CD4-positive, alpha-beta memory T cell (primary cell): ENCODE results near the gene L3MBTL2. TPM values are rescaled to one million over a fixed set of nuclear protein-coding genes. Genes with fewer than 3 reads are reported as not detected.
A peak's percentile ranks its signal among the peaks of the same experiment; 100 is the strongest.

Experiments
- CTCF ChIA-PET: fragments of 350-600 bp; sonication (Branson Sonifier 250); formaldehyde crosslinking; loops from one replicate; lab custom pipeline; 2021; ENCODE audit warnings: inconsistent platforms; ENCODE audit not compliant: partially characterized antibody; lab: Charles Lee
- POLR2A ChIA-PET: fragments of 350-600 bp; sonication (Branson Sonifier 250); formaldehyde crosslinking; loops from one replicate; lab custom pipeline; 2021; ENCODE audit not compliant: partially characterized antibody; lab: Charles Lee
- DNase-seq, 5 donors: peaks; one replicate each; pipeline versions ENCODE4 v3.0.0 to v3.0.0-alpha.2; 2020 to 2022; ENCODE audit warnings: mixed read lengths in 1 of 5
- H3K27ac ChIP-seq: one replicate; pipeline ENCODE4 v1.7.0; 2013; ENCODE audit warnings: low read depth, low read length
- H3K27me3 ChIP-seq: 2 replicates; pipeline ENCODE4 v1.7.0; 2013; ENCODE audit warnings: mild to moderate bottlenecking, low read length, moderate library complexity; ENCODE audit not compliant: insufficient read depth
- H3K36me3 ChIP-seq: 2 replicates; pipeline ENCODE4 v1.7.0; 2013; ENCODE audit warnings: mild to moderate bottlenecking, low read length, moderate library complexity; ENCODE audit not compliant: insufficient read depth
- H3K4me1 ChIP-seq: 2 replicates; pipeline ENCODE4 v1.7.0; 2013; ENCODE audit warnings: mild to moderate bottlenecking, low read length, moderate library complexity; ENCODE audit not compliant: insufficient read depth
- H3K4me3 ChIP-seq, 2 donors: one replicate each; pipeline ENCODE4 v1.7.0; 2013; ENCODE audit warnings: low read length in 2 of 2, mild to moderate bottlenecking in 1 of 2
- H3K9me3 ChIP-seq, 2 donors: one replicate each; pipeline ENCODE4 v1.7.0; 2013; ENCODE audit warnings: low read length in 2 of 2, control low read depth in 1 of 2; ENCODE audit not compliant: control insufficient read depth in 1 of 2
- H3K27ac Mint-ChIP-seq, 7 donors: one replicate each; pipeline ENCODE4 v1.8.0; 2020 to 2021; ENCODE audit warnings: mixed read lengths in 7 of 7, mild to moderate bottlenecking in 6 of 7, inconsistent platforms in 3 of 7, moderate library complexity in 3 of 7
- H3K27me3 Mint-ChIP-seq, 2 donors: one replicate each; pipeline ENCODE4 v1.8.0; 2020 to 2021; ENCODE audit warnings: mixed read lengths in 2 of 2
- H3K36me3 Mint-ChIP-seq, 2 donors: one replicate each; pipeline ENCODE4 v1.8.0; 2020 to 2021; ENCODE audit warnings: mixed read lengths in 2 of 2, inconsistent platforms in 1 of 2, mild to moderate bottlenecking in 1 of 2
- H3K4me1 Mint-ChIP-seq, 4 donors: one replicate each; pipeline ENCODE4 v1.8.0; 2020 to 2021; ENCODE audit warnings: mixed read lengths in 4 of 4, mild to moderate bottlenecking in 1 of 4
- H3K4me3 Mint-ChIP-seq, 8 donors: one replicate each; pipeline ENCODE4 v1.8.0; 2020 to 2021; ENCODE audit warnings: mixed read lengths in 8 of 8, mild to moderate bottlenecking in 7 of 8, moderate library complexity in 6 of 8, inconsistent platforms in 3 of 8
- H3K9me3 Mint-ChIP-seq, 8 donors: one replicate each; pipeline ENCODE4 v1.8.0; 2020 to 2021; ENCODE audit warnings: mixed read lengths in 8 of 8, mild to moderate bottlenecking in 5 of 8, inconsistent platforms in 3 of 8, moderate library complexity in 1 of 8
- intact Hi-C: fragments of 100-400 bp; cut with micrococcal nuclease; formaldehyde crosslinking; loops from one replicate; pipeline ENCODE4 v1.15.1; 2023
- polyA plus RNA-seq, 2 donors: library from polyadenylated mRNA; unstranded; fragments of 300-500 nt; fragmentation: Illumina TruSeq; gene quantifications; one replicate each; pipeline ENCODE4 v1.2.3, GENCODE V29; 2021
- total RNA-seq, 2 experiments: library from RNA; stranded (reverse); gene quantifications; one replicate each; pipeline ENCODE4 v1.2.3, GENCODE V29; 2021

The L3MBTL2 gene
- total and polyA plus RNA-seq, 4 experiments from 2014 or later, result 27.5 to 48.2 (median 35.4) TPM

- Mint-ChIP-seq H3K9me3 (no peaks in the 10 kb centered on the region), H3K27ac (no peak overlapping the region), H3K4me1 (peaks cover 0 to 3% (median 2%) of the 10 kb centered on the region in 4 donors), H3K4me3 (no peak overlapping the region), H3K27me3 (no peaks in the 10 kb centered on the region), H3K36me3 (peaks cover 24 to 69% of the 10 kb centered on the region in 2 donors)
- H3K4me1 ChIP-seq, result no peaks in the 10 kb centered on the region
- H3K4me3 ChIP-seq, result no peak overlapping the region
- intact Hi-C loops, result no loop called here
- POLR2A ChIA-PET, result no interaction called here
- CTCF ChIA-PET, result interaction anchor here (0.7 kb wide), 1 partner anchor 10 kb away, joined by 3 read pairs; no protein-coding TSS in a partner anchor
- no peaks in the 10 kb centered on the region for H3K27me3 ChIP-seq
- H3K27ac ChIP-seq, result no peak overlapping the region
- no peaks in the 10 kb centered on the region for H3K9me3 ChIP-seq
- no peak for DNase-seq
- H3K36me3 ChIP-seq, result peaks cover 62% of the 10 kb centered on the region
Observed at GRCh38 chr22:41267958-41268357, 62.8 kb downstream of the L3MBTL2 start.

GRCh38 chr22:41271787-41272186 lies 66.7 kb downstream of the L3MBTL2 start:
- no peak overlapping the region for H3K27ac ChIP-seq
- DNase-seq, result no peak
- H3K9me3 ChIP-seq, result no peaks in the 10 kb centered on the region
- Mint-ChIP-seq H3K9me3 (no peaks in the 10 kb centered on the region), H3K4me1 (peaks cover 0 to 3% (median 1%) of the 10 kb centered on the region in 4 donors), H3K27ac (peak overlapping the region in 1 of 7 donors; percentile 32), H3K27me3 (no peaks in the 10 kb centered on the region), H3K4me3 (no peak overlapping the region), H3K36me3 (peaks cover 25 to 65% of the 10 kb centered on the region in 2 donors)
- H3K4me1 ChIP-seq, result no peaks in the 10 kb centered on the region
- intact Hi-C loops, result no loop called here
- no peaks in the 10 kb centered on the region for H3K27me3 ChIP-seq
- peaks cover 59% of the 10 kb centered on the region for H3K36me3 ChIP-seq
- no peak overlapping the region for H3K4me3 ChIP-seq
- ChIA-PET CTCF (no interaction called here), POLR2A (no interaction called here)

- H3K27ac Mint-ChIP-seq, result peak overlapping the region in 1 of 7 donors; percentile 62
- ChIA-PET CTCF (interaction anchor here (0.7 kb wide), 1 partner anchor 1594 kb away, joined by 3 read pairs; no protein-coding TSS in a partner anchor), POLR2A (no interaction called here)
- Histone ChIP-seq H3K4me1 (no peaks in the 10 kb centered on the region), H3K9me3 (no peaks in the 10 kb centered on the region), H3K27ac (no peak overlapping the region), H3K36me3 (peaks cover 57% of the 10 kb centered on the region), H3K27me3 (no peaks in the 10 kb centered on the region), H3K4me3 (no peak overlapping the region)
- H3K36me3 Mint-ChIP-seq, result peaks cover 32 to 62% of the 10 kb centered on the region in 2 donors
- peaks cover 0 to 5% (median 3%) of the 10 kb centered on the region in 4 donors for H3K4me1 Mint-ChIP-seq
- no peaks in the 10 kb centered on the region for H3K9me3 Mint-ChIP-seq
- H3K4me3 Mint-ChIP-seq, result no peak overlapping the region
- no peak for DNase-seq
- intact Hi-C loops, result no loop called here
- no peaks in the 10 kb centered on the region for H3K27me3 Mint-ChIP-seq
Observed at GRCh38 chr22:41273128-41273527, 68.0 kb downstream of the L3MBTL2 start.

GRCh38 chr22:41274856-41275255 lies 69.7 kb downstream of the L3MBTL2 start:
- no peak for DNase-seq
- peaks cover 54% of the 10 kb centered on the region for H3K36me3 ChIP-seq

GRCh38 chr22:41280065-41280464 lies 75.0 kb downstream of the L3MBTL2 start:
- Mint-ChIP-seq H3K36me3 (peaks cover 32 to 55% of the 10 kb centered on the region in 2 donors), H3K27me3 (no peaks in the 10 kb centered on the region)
- CTCF ChIA-PET, result interaction anchor here (1.9 kb wide), 1 partner anchor 21 kb away, joined by 5 read pairs; the partner anchor contains the start of gene ZC3H7B

More at GRCh38 chr22:41274856-41275255, 69.7 kb downstream of the L3MBTL2 start:
- Mint-ChIP-seq H3K4me3 (no peak overlapping the region), H3K27ac (peak overlapping the region in 1 of 7 donors; percentile 52), H3K36me3 (peaks cover 34 to 63% of the 10 kb centered on the region in 2 donors), H3K9me3 (peaks cover 0 to 2% (median 0%) of the 10 kb centered on the region in 8 donors), H3K4me1 (peaks cover 0 to 4% (median 2%) of the 10 kb centered on the region in 4 donors), H3K27me3 (no peaks in the 10 kb centered on the region)
- ChIA-PET POLR2A (no interaction called here), CTCF (no interaction called here)
- H3K4me1 ChIP-seq, result no peaks in the 10 kb centered on the region
- no peak overlapping the region for H3K4me3 ChIP-seq
- H3K27me3 ChIP-seq, result no peaks in the 10 kb centered on the region
- intact Hi-C loops, result no loop called here
- H3K27ac ChIP-seq, result no peak overlapping the region
- H3K9me3 ChIP-seq, result no peaks in the 10 kb centered on the region

GRCh38 chr22:41280854-41281253 lies 75.7 kb downstream of the L3MBTL2 start:
- Mint-ChIP-seq H3K9me3 (peaks cover 0 to 2% (median 0%) of the 10 kb centered on the region in 8 donors), H3K4me3 (no peak overlapping the region), H3K27me3 (no peaks in the 10 kb centered on the region), H3K27ac (peak overlapping the region in 4 of 7 donors; percentile 42 to 77 (median 64)), H3K4me1 (peaks cover 10 to 42% (median 25%) of the 10 kb centered on the region in 4 donors), H3K36me3 (peaks cover 30 to 57% of the 10 kb centered on the region in 2 donors)
- H3K27ac ChIP-seq, result no peak overlapping the region
- peaks cover 15% of the 10 kb centered on the region for H3K4me1 ChIP-seq
- no peaks in the 10 kb centered on the region for H3K9me3 ChIP-seq
- ChIA-PET CTCF (interaction anchor here (1.9 kb wide), 1 partner anchor 20 kb away, joined by 5 read pairs; the partner anchor contains the start of gene ZC3H7B), POLR2A (interaction anchor here (2.0 kb wide), 1 partner anchor 21 kb away, joined by 7 read pairs; the partner anchor contains the start of gene ZC3H7B)
- H3K4me3 ChIP-seq, result no peak overlapping the region
- H3K36me3 ChIP-seq, result peaks cover 53% of the 10 kb centered on the region
- no peak for DNase-seq
- intact Hi-C loops, result no loop called here
- no peaks in the 10 kb centered on the region for H3K27me3 ChIP-seq

More at GRCh38 chr22:41280065-41280464, 75.0 kb downstream of the L3MBTL2 start:
- Histone ChIP-seq H3K4me1 (peaks cover 13% of the 10 kb centered on the region), H3K36me3 (peaks cover 55% of the 10 kb centered on the region), H3K4me3 (no peak overlapping the region), H3K9me3 (no peaks in the 10 kb centered on the region), H3K27ac (no peak overlapping the region), H3K27me3 (no peaks in the 10 kb centered on the region)
- no peak overlapping the region for H3K4me3 Mint-ChIP-seq
- POLR2A ChIA-PET, result no interaction called here
- H3K9me3 Mint-ChIP-seq, result peaks cover 0 to 2% (median 0%) of the 10 kb centered on the region in 8 donors
- no peak for DNase-seq
- H3K27ac Mint-ChIP-seq, result peak overlapping the region in 1 of 7 donors; percentile 68
- H3K4me1 Mint-ChIP-seq, result peaks cover 9 to 39% (median 20%) of the 10 kb centered on the region in 4 donors
- intact Hi-C loops, result no loop called here
